Measurements from ENCODE around the gene UNC79.

DNA sequence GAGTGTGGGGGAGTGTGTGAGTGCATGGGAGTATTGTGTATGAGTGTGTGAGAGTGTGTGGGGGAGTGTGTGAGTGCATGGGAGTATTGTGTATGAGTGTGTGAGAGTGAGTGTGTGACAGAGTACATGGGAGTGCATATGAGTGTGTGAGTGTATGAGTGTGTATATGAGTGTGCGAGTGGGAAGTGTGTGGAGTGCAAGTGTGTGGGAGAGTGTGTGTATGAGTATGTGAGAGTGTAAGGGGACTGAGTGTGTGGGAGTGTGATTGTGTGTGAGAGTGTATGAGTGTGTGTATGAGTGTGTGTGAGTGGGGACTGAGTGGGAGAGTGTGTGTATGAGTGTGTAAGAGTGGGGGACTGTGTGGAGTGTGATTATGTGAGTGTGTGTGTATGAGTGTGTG lies 316.8 kb downstream of the UNC79 start:
- TF ChIP-seq EP300 (IDR thresholded peaks at IDR 0.05; ENCODE audit: low read depth), result no peak
- TF ChIP-seq, protein P1, sequence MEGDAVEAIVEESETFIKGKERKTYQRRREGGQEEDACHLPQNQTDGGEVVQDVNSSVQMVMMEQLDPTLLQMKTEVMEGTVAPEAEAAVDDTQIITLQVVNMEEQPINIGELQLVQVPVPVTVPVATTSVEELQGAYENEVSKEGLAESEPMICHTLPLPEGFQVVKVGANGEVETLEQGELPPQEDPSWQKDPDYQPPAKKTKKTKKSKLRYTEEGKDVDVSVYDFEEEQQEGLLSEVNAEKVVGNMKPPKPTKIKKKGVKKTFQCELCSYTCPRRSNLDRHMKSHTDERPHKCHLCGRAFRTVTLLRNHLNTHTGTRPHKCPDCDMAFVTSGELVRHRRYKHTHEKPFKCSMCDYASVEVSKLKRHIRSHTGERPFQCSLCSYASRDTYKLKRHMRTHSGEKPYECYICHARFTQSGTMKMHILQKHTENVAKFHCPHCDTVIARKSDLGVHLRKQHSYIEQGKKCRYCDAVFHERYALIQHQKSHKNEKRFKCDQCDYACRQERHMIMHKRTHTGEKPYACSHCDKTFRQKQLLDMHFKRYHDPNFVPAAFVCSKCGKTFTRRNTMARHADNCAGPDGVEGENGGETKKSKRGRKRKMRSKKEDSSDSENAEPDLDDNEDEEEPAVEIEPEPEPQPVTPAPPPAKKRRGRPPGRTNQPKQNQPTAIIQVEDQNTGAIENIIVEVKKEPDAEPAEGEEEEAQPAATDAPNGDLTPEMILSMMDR (IDR thresholded peaks at IDR 0.05), result no peak
- TF ChIP-seq POLR2A (IDR thresholded peaks at IDR 0.05), result no peak

All from transverse colon (tissue), 3 donors.